Parathyroid adenoma (tissue), 2 donors: Measurements from ENCODE around the gene YOD1.

Source experiments
- H2AFZ ChIP-seq: fragments of 300-600 bp; sonication (generic); one replicate; pipeline ENCODE4 v1.7.0; 2017; ENCODE audit warnings: antibody characterized with exemption, mild to moderate bottlenecking
- H3K27ac ChIP-seq: fragments of 300-600 bp; sonication (generic); one replicate; pipeline ENCODE4 v1.7.0; 2017
- H3K27me3 ChIP-seq: fragments of 300-600 bp; sonication (generic); one replicate; pipeline ENCODE4 v1.7.0; 2017; ENCODE audit warnings: low read length; ENCODE audit not compliant: control insufficient read depth, insufficient read depth
- H3K36me3 ChIP-seq: fragments of 300-600 bp; sonication (generic); one replicate; pipeline ENCODE4 v1.7.0; 2017; ENCODE audit warnings: low read length; ENCODE audit not compliant: control insufficient read depth, insufficient read depth
- H3K4me1 ChIP-seq: fragments of 300-600 bp; sonication (generic); one replicate; pipeline ENCODE4 v1.7.0; 2017; ENCODE audit warnings: control low read depth
- H3K4me2 ChIP-seq: fragments of 300-600 bp; sonication (generic); one replicate; pipeline ENCODE4 v1.7.0; 2017; ENCODE audit warnings: low read length
- H3K4me3 ChIP-seq: fragments of 300-600 bp; sonication (generic); one replicate; pipeline ENCODE4 v1.7.0; 2017; ENCODE audit warnings: low read depth, low read length
- H3K79me2 ChIP-seq: fragments of 300-600 bp; sonication (generic); one replicate; pipeline ENCODE4 v1.7.0; 2017; ENCODE audit warnings: control low read depth
- H3K9ac ChIP-seq: fragments of 300-600 bp; sonication (generic); one replicate; pipeline ENCODE4 v1.7.0; 2017; ENCODE audit warnings: mild to moderate bottlenecking
- H3K9me3 ChIP-seq: fragments of 300-600 bp; sonication (generic); one replicate; pipeline ENCODE4 v1.7.0; 2017; ENCODE audit warnings: low read length; ENCODE audit not compliant: control insufficient read depth
- CTCF ChIP-seq: fragments of 300-600 bp; sonication (generic); IDR thresholded peaks from one replicate; pipeline ENCODE4 v1.7.0; 2017; ENCODE audit warnings: antibody characterized with exemption, mild to moderate bottlenecking
- donor health status: primary hyperparathyroidism.

The YOD1 gene

GRCh38 chr1:207027206-207027777, 23.7 kb downstream of the YOD1 start:
- no peaks in the 10 kb centered on the region for H3K27me3 ChIP-seq
- no peak for TF ChIP-seq CTCF
- H3K27ac ChIP-seq = no peak overlapping the region
- no peaks in the 10 kb centered on the region for H3K36me3 ChIP-seq
- no peaks in the 10 kb centered on the region for H3K9me3 ChIP-seq
- H3K9ac ChIP-seq = no peak overlapping the region
- no peak overlapping the region for H3K4me2 ChIP-seq
- H3K4me1 ChIP-seq = no peaks in the 10 kb centered on the region
- H3K4me3 ChIP-seq = no peak overlapping the region
- H2AFZ ChIP-seq = no peak overlapping the region
- H3K79me2 ChIP-seq = no peaks in the 10 kb centered on the region

GRCh38 chr1:207026104-207026534, 24.9 kb downstream of the YOD1 start:
- Histone ChIP-seq H3K4me2 (no peak overlapping the region), H3K36me3 (no peaks in the 10 kb centered on the region), H3K4me1 (no peaks in the 10 kb centered on the region), H3K9me3 (no peaks in the 10 kb centered on the region), H2AFZ (no peak overlapping the region), H3K9ac (no peak overlapping the region), H3K27ac (no peak overlapping the region), H3K79me2 (no peaks in the 10 kb centered on the region), H3K27me3 (no peaks in the 10 kb centered on the region), H3K4me3 (no peak overlapping the region)
- no peak for TF ChIP-seq CTCF

GRCh38 chr1:207025146-207025880, 25.7 kb downstream of the YOD1 start:
- Histone ChIP-seq H3K36me3 (no peaks in the 10 kb centered on the region), H3K27ac (no peak overlapping the region), H2AFZ (no peak overlapping the region), H3K27me3 (no peaks in the 10 kb centered on the region), H3K4me1 (no peaks in the 10 kb centered on the region), H3K79me2 (no peaks in the 10 kb centered on the region), H3K4me3 (no peak overlapping the region), H3K4me2 (no peak overlapping the region), H3K9me3 (no peaks in the 10 kb centered on the region), H3K9ac (no peak overlapping the region)
- TF ChIP-seq CTCF = no peak

DNA sequence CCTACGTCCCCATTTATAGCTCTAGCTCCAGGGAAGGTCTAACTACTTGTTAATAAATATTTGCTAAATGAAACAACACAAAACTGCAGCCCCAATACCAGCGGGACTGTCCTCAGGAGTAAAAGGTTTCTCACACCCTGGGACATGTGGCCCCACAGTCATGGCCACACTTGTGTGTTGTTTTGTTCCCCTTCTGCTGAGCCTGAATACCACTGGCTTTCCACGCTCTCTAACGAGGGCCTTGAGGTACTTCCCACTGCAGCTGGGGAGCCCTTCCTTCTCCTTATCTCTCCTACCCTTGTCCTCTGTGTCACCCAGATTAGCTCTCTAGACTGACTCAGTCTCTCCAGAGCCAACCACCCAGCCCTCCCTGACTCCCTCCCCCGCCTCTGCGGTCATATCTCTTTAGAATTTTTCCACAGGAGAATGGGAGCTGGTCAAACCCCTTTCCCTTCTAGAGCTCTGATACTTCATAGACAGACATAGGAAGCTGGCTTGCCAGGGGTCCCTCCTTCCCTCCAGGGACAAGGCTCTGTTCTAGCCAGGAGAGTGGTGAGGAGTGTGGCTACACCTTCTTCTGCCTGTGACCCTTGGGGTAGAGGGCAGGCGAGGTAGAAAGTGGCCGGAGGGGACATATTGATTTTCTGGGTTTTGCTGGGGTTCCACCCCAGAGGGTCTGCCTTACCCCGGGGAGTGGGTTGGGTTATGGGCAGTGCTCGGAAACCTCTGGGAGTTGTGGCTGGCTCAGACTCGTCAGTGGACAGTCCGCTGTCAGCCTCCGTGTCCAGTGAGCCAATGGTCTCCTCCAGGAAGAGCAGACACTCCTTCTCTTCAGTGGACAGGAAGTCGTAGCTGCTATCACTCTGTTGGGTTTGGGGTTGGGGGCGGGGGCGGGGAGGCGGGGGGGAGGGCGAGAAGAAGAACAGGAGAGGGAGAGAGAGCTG, 26.5 kb downstream of the YOD1 start:
- H3K27ac ChIP-seq = no peak overlapping the region
- H3K9ac ChIP-seq = no peak overlapping the region
- no peaks in the 10 kb centered on the region for H3K4me1 ChIP-seq
- H3K79me2 ChIP-seq = no peaks in the 10 kb centered on the region
- no peak overlapping the region for H3K4me3 ChIP-seq
- no peaks in the 10 kb centered on the region for H3K27me3 ChIP-seq
- H3K4me2 ChIP-seq = no peak overlapping the region
- TF ChIP-seq CTCF = no peak
- H3K36me3 ChIP-seq = no peaks in the 10 kb centered on the region
- no peak overlapping the region for H2AFZ ChIP-seq
- H3K9me3 ChIP-seq = no peaks in the 10 kb centered on the region
